HepG2 (cell line): ENCODE results near the gene KCNQ1OT1. TPM values are rescaled to one million over a fixed set of nuclear protein-coding genes. Genes with fewer than 3 reads are reported as not detected.
A peak's percentile ranks its signal among the peaks of the same experiment; 100 is the strongest.

Experiments used
- AHDC1 ChIP-seq: sonication (generic); formaldehyde crosslinking; IDR thresholded peaks from 2 replicates; pipeline ENCODE4 v1.5.1; 2020; ENCODE audit warnings: mild to moderate bottlenecking, missing genetic modification reagents, borderline replicate concordance
- EP300 ChIP-seq, 3 experiments: sonication (generic) in 1 of 3; formaldehyde crosslinking in 1 of 3; IDR thresholded peaks; 2 replicates each; pipeline versions ENCODE4 v1.5.1 to v1.6.1; 2011 to 2020; ENCODE audit warnings: low read depth in 2 of 3, low read length in 2 of 3, borderline replicate concordance in 1 of 3, improper control_type of control experiment in 1 of 3, mild to moderate bottlenecking in 1 of 3, missing genetic modification reagents in 1 of 3, moderate library complexity in 1 of 3
- HMGA1 ChIP-seq: sonication (generic); formaldehyde crosslinking; conservative IDR thresholded peaks from 2 replicates; pipeline ENCODE4 v1.4.0; 2020; ENCODE audit warnings: missing genetic modification reagents
- KAT2B ChIP-seq: fragments of 150-350 bp; IDR thresholded peaks from 2 replicates; pipeline ENCODE4 v1.6.1; 2014; ENCODE audit warnings: low read depth, low read length, borderline replicate concordance
- SAP130 ChIP-seq: IDR thresholded peaks from 2 replicates; pipeline ENCODE4 v1.6.1; 2016; ENCODE audit warnings: low read depth
- SRSF4 ChIP-seq: fragments of 200-400 bp; formaldehyde crosslinking; IDR thresholded peaks from one replicate; pipeline ENCODE4 v1.6.1; 2018; ENCODE audit warnings: mild to moderate bottlenecking, low read depth, low read length, moderate library complexity; ENCODE audit not compliant: poor library complexity, severe bottlenecking
- ZBTB26 ChIP-seq: IDR thresholded peaks from 2 replicates; pipeline ENCODE4 v1.6.1; 2016; ENCODE audit warnings: missing compliant biosample characterization, missing genetic modification reagents, borderline replicate concordance
- ZKSCAN5 ChIP-seq: sonication (generic); formaldehyde crosslinking; IDR thresholded peaks from 2 replicates; pipeline ENCODE4 v1.5.1; 2020; ENCODE audit warnings: mild to moderate bottlenecking, missing genetic modification reagents
- ZMAT3 ChIP-seq: sonication (generic); formaldehyde crosslinking; conservative IDR thresholded peaks from 2 replicates; pipeline ENCODE4 v1.7.0; 2021; ENCODE audit warnings: missing genetic modification reagents
- ZNF263 ChIP-seq: sonication (generic); formaldehyde crosslinking; IDR thresholded peaks from 2 replicates; pipeline ENCODE4 v1.4.0; 2020; ENCODE audit warnings: missing genetic modification reagents
- ZNF414 ChIP-seq: sonication (generic); formaldehyde crosslinking; IDR thresholded peaks from 2 replicates; pipeline ENCODE4 v1.5.0; 2020; ENCODE audit warnings: missing genetic modification reagents
- ZNF589 ChIP-seq: sonication (generic); formaldehyde crosslinking; conservative IDR thresholded peaks from 2 replicates; pipeline ENCODE4 v1.8.0; 2022; ENCODE audit warnings: mild to moderate bottlenecking, moderate library complexity, missing genetic modification reagents
- ZNF710 ChIP-seq: sonication (generic); formaldehyde crosslinking; IDR thresholded peaks from 2 replicates; pipeline ENCODE4 v1.5.0; 2020; ENCODE audit warnings: mild to moderate bottlenecking, missing genetic modification reagents, borderline replicate concordance
- polyA plus RNA-seq, 8 experiments: library from polyadenylated mRNA; depleted of rRNA in 3 of 8; stranded (reverse) in 7 of 8; unstranded in 1 of 8; fragments of >200 nt; fragmentation: Illumina TruSeq in 4 of 8; extraction: Trizol in 4 of 8; gene quantifications; 2 replicates each; pipeline versions ENCODE4 v1.2.1 to v1.2.3, GENCODE V29; 2011 to 2016; ENCODE audit warnings: low read depth in 4 of 8, missing spikeins in 1 of 8, mixed read lengths in 1 of 8; ENCODE audit not compliant: insufficient read depth in 1 of 8
- total RNA-seq, 5 experiments: library from RNA; depleted of rRNA; stranded (reverse); fragments of >200 nt; fragmentation: Illumina TruSeq; extraction: Trizol; gene quantifications; 2 replicates each; pipeline ENCODE4 v1.2.3, GENCODE V29; 2016; ENCODE audit warnings: low read depth in 1 of 5
- TF ChIP-seq, protein P1 (sequence below): sonication (generic); formaldehyde crosslinking; IDR thresholded peaks from 2 replicates; pipeline ENCODE4 v1.8.1; 2023; ENCODE audit warnings: mild to moderate bottlenecking, moderate library complexity, missing genetic modification reagents
- TF ChIP-seq, protein P2 (sequence below): IDR thresholded peaks from 2 replicates; pipeline ENCODE4 v1.6.1; 2016; ENCODE audit warnings: mild to moderate bottlenecking, missing biosample characterization, missing genetic modification reagents

KCNQ1OT1 gene
- total and polyA plus RNA-seq, 2 of the 13 experiments (the other 11 are each of a cell fraction or from before 2014, with no cell fraction given) = 1.3 to 18.9 TPM

DNA sequence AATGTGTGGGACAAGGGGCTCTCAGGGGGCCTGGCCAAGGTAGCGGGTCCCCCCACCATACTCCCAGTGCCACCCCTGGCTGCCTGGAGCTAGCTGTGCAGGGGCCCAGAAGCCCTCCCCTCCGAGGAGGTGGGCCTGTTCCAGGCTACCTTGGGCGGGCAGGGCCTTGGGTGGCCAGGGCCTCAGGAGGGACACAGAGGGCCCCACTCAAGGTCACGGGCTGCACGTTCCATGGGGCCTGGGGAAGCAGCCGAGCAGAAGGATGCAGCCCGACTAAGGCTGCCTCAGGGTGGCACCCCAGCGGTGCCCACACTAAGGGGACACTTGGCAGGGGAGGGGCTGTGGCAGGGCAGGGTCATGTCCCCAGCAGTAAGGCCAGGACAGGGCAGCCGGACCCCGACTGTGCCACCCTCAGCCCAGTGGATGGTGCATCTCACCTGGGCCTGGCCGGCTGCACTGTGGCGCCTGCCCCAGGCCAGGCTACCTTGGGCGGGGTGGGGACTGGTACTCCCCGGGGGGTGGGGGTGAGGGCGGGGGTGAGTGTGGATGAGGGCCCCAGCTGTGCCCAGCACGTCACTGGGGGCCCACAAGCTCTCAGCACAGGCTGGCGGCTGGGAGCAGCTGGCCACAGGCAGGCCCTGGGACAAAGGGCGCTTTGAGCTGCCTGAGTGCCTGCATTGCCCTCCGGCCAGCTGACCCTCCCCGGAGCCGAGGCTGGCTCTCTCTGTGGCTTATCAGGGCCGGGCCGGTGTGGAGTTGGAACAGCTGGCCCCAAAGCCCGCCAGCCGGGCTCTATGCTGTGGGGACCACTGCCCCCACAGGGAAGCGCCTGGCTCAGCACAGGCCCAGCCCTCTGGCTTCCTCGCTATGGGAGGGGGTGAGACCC, 137.9 kb downstream of the KCNQ1OT1 start (continued):
- TF ChIP-seq AHDC1 (CRISPR knock-in tag) = peak; percentile 28; the same call in 1 of the 2 replicates
- TF ChIP-seq SRSF4 = no peak
- TF ChIP-seq, protein P1, sequence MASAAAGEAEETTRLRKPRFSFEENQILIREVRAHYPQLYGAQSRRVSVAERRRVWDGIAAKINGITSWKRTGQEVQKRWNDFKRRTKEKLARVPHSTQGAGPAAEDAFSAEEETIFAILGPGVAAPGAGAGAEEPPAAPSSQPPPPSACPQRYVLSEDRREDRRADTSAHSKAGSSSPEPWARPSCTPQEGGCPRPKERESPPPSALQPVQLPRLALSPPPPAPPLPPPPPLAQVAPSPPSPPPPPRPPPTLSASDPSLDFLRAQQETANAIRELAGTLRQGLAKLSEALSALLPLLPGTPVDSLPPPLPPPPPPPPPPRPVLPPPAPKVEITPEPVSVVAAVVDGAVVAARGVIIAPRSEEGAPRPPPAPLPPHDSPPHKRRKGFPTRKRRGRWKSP = no peak
- TF ChIP-seq ZKSCAN5 (CRISPR knock-in tag) = no peak
- no peak for TF ChIP-seq ZNF414
- peak; percentile 27; the same call in 1 of the 2 replicates for TF ChIP-seq ZBTB26 (CRISPR knock-in tag)
- peak; percentile 70 for TF ChIP-seq SAP130 (CRISPR knock-in tag)
- TF ChIP-seq ZMAT3 (CRISPR knock-in tag) = no peak
- peak in 1 of 2 experiments; percentile 50; a peak in 1 of 4 replicates for TF ChIP-seq EP300 (IDR thresholded peaks at IDR 0.05; ENCODE audit: low read depth in 2 of 2, low read length in 2 of 2)
- TF ChIP-seq EP300 (CRISPR knock-in tag; IDR thresholded peaks at IDR 0.05; ENCODE audit: borderline replicate concordance) = no peak
- TF ChIP-seq HMGA1 (CRISPR knock-in tag) = no peak
- no peak for TF ChIP-seq KAT2B
- peak; percentile 18; the same call in 1 of the 2 replicates for TF ChIP-seq ZNF710
- TF ChIP-seq ZNF589 (CRISPR knock-in tag) = no peak; the same call in 1 of the 2 replicates
- TF ChIP-seq ZNF263 = no peak
- TF ChIP-seq, protein P2, sequence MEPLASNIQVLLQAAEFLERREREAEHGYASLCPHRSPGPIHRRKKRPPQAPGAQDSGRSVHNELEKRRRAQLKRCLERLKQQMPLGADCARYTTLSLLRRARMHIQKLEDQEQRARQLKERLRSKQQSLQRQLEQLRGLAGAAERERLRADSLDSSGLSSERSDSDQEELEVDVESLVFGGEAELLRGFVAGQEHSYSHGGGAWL (CRISPR knock-in tag) = no peak; the same call in 1 of the 2 replicates
